Ovary (tissue), 9 donors: Measurements from ENCODE around the gene PCSK5. TPM values are rescaled to one million over a fixed set of nuclear protein-coding genes. Genes with fewer than 3 reads are reported as not detected.
"Not testable (repeated sequence)": the region's sequence is repeated elsewhere in the genome, so short reads cannot be mapped to it uniquely, and the experiment has no call there.

Experiments
- DNase-seq, 5 donors: peaks; one replicate each; pipeline ENCODE4 v3.0.0-alpha.2; 2019 to 2020
- H3K27ac ChIP-seq, 2 donors: fragments of 200-600 bp; one replicate each; pipeline versions ENCODE4 v1.5.1 to v1.8.0; 2019 to 2022
- H3K27me3 ChIP-seq: fragments of 200-600 bp; one replicate; pipeline ENCODE4 v1.8.0; 2022
- H3K36me3 ChIP-seq: fragments of 200-600 bp; sonication (generic); one replicate; pipeline ENCODE4 v1.5.1; 2019
- H3K4me1 ChIP-seq: one replicate; pipeline ENCODE4 v1.8.1; 2013; ENCODE audit warnings: mild to moderate bottlenecking, moderate library complexity; ENCODE audit not compliant: insufficient read depth
- H3K4me3 ChIP-seq: fragments of 200-600 bp; sonication (generic); one replicate; pipeline ENCODE4 v1.5.1; 2017
- H3K9me3 ChIP-seq, 2 donors: fragments of 200-600 bp in 1 of 2; sonication (generic) in 1 of 2; one replicate each; pipeline versions ENCODE4 v1.5.1 to v1.8.1; 2013 to 2019; ENCODE audit warnings: mild to moderate bottlenecking in 1 of 2, moderate library complexity in 1 of 2
- EP300 ChIP-seq: sonication (generic); formaldehyde crosslinking; IDR thresholded peaks from one replicate; pipeline ENCODE4 v1.6.1; 2017; ENCODE audit warnings: antibody characterized with exemption
- POLR2A ChIP-seq: fragments of 450-650 bp; IDR thresholded peaks from one replicate; pipeline ENCODE4 v1.6.1; 2017; ENCODE audit warnings: antibody characterized with exemption, mild to moderate bottlenecking, moderate library complexity
- WGBS, 3 donors: extraction: QIAGEN DNeasy Blood & Tissue Kit in 1 of 3; methylation state at CpG; one replicate each; pipeline versions ENCODE4 v1.1.5 to v1.1.7; 2013 to 2017; 5-methylcytosine and 5-hydroxymethylcytosine counted together
- intact Hi-C, 4 donors: fragments of 100-400 bp; cut with DNase I; formaldehyde crosslinking; loops; one replicate each; pipeline versions ENCODE4 v1.11.0 to v1.15.1; 2022 to 2023
- polyA plus RNA-seq, 2 donors: library from polyadenylated mRNA; stranded (reverse); fragments of 200-250 nt in 1 of 2; fragments of 350-450 nt in 1 of 2; fragmentation: Illumina TruSeq in 1 of 2; extraction: RNeasy Lipid Tissue Mini Kit (QIAGEN cat#74804) in 1 of 2; gene quantifications; one replicate each; pipeline ENCODE4 v1.2.3, GENCODE V29; 2013 to 2014
- total RNA-seq, 7 donors: library from RNA; depleted of rRNA in 2 of 7; stranded (reverse); fragments of >200 nt in 2 of 7; fragmentation: NEBNext Ultra II Directional in 3 of 7; extraction: Animal tissue kit (Norgen Biotek cat#: 25700) in 3 of 7; gene quantifications; one replicate each; pipeline versions ENCODE4 v1.1.0 to v1.2.4, GENCODE V29; 2016 to 2023
- TF ChIP-seq, protein P1 (sequence below), 3 donors: fragments of 450-650 bp in 2 of 3; fragments of 200-600 bp in 1 of 3; IDR thresholded peaks; one replicate each; pipeline versions ENCODE4 v1.5.1 to v1.8.0; 2016 to 2022; ENCODE audit warnings: antibody characterized with exemption in 3 of 3, mild to moderate bottlenecking in 1 of 3
- donor health status: DM: no; HTN: no; CAD: no; lungs with moderate emphysema.
- donor health status: DM: no; HTN: no; CAD: no.
- donor health status: Bipolar disorder and iron deficiency.
- donor health status: DM: yes; HTN: yes; CAD: no.
- donor health status: DM: no; HTN: no; CAD: no.
- donor health status: DM: yes; HTN: yes; CAD: no.

PCSK5 gene
- total and polyA plus RNA-seq, 9 donors = 12.7 to 41.8 (median 28.3) TPM

DNA sequence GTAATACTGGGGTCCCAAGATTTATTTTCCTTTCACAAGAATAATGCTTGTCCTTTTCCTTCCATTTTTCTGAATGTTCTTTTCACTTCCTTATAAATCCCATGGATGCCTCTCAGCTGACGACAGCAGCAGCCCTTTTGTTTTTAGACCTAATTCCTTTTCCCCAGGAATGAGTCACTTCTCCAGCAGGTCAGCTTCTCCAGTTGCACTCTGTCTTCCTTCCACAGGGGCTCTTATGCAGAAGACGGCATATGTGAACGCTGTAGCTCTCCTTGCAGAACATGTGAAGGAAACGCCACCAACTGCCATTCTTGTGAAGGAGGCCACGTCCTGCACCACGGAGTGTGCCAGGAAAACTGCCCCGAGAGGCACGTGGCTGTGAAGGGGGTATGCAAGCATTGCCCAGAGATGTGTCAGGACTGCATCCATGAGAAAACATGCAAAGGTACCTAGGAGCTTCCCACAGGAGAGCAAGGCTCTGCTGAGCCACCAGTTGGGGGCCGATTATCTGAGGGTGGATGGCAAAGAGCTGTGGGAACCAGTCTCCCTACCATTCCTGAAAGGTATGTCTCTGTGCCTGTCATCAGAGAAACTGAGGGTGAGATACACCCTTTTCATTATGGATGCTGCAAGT, 430.8 kb downstream of the PCSK5 start:
- 74% methylated on average over 9 of the region's 9 CpGs for WGBS, 3 donors

DNA sequence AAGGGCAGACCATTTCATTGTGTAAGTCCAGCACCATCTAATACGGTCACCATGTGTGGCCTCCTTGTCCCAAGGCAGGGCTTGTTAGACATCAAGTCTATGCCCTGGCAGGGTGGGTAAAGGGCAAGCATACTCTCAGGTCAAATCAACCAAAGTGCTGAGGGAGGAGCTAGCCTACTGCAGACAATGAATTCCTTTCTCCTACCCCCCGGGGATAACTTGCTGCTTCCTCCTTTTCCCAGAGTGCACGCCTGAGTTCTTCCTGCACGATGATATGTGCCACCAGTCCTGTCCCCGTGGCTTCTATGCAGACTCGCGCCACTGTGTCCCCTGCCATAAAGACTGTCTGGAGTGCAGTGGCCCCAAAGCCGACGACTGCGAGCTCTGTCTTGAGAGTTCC, 432.3 kb downstream of the PCSK5 start:
- WGBS, 3 donors = 80 to 87% (median 82%) methylated on average over 10 of the region's 10 CpGs
- no peaks in the 10 kb centered on the region for H3K4me1 ChIP-seq
- no peak for DNase-seq
- intact Hi-C loops = no loop called here
- H3K36me3 ChIP-seq = no peaks in the 10 kb centered on the region
- H3K4me3 ChIP-seq = no peak overlapping the region
- TF ChIP-seq EP300 (no peak), POLR2A (no peak)
- TF ChIP-seq, protein P1, sequence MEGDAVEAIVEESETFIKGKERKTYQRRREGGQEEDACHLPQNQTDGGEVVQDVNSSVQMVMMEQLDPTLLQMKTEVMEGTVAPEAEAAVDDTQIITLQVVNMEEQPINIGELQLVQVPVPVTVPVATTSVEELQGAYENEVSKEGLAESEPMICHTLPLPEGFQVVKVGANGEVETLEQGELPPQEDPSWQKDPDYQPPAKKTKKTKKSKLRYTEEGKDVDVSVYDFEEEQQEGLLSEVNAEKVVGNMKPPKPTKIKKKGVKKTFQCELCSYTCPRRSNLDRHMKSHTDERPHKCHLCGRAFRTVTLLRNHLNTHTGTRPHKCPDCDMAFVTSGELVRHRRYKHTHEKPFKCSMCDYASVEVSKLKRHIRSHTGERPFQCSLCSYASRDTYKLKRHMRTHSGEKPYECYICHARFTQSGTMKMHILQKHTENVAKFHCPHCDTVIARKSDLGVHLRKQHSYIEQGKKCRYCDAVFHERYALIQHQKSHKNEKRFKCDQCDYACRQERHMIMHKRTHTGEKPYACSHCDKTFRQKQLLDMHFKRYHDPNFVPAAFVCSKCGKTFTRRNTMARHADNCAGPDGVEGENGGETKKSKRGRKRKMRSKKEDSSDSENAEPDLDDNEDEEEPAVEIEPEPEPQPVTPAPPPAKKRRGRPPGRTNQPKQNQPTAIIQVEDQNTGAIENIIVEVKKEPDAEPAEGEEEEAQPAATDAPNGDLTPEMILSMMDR (IDR thresholded peaks at IDR 0.05) = no peak
- H3K27ac ChIP-seq = no peak overlapping the region
- no peaks in the 10 kb centered on the region for H3K27me3 ChIP-seq
- H3K9me3 ChIP-seq = no peaks in the 10 kb centered on the region

More for the DNA sequence above, 430.8 kb downstream of the PCSK5 start:
- Histone ChIP-seq H3K27me3 (no peaks in the 10 kb centered on the region), H3K4me1 (no peaks in the 10 kb centered on the region), H3K27ac (no peak overlapping the region), H3K9me3 (no peaks in the 10 kb centered on the region), H3K4me3 (no peak overlapping the region), H3K36me3 (no peaks in the 10 kb centered on the region)
- TF ChIP-seq, protein P1 (IDR thresholded peaks at IDR 0.05) = no peak
- TF ChIP-seq EP300 (no peak), POLR2A (no peak)
- DNase-seq = no peak
- intact Hi-C loops = no loop called here

DNA sequence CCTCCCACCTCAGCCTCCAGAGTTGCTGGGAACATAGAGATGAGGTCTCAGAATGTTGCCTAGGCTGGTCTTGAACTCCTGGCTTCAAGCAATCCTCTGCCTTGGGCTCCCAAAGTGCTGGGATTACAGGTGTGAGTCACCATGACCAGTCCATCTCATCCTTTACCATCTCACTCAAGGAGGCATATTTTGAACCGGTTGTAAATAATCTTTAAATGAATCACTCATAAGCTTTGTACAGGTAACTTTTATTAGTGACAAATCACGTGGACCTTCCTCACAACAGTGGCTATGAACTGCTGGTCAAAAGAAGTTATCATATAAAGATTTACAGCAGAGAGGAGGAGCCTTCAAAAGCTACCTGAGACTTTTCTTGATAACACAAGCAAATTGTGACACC, 433.0 kb downstream of the PCSK5 start:
- no peaks in the 10 kb centered on the region for H3K4me1 ChIP-seq
- no peak for TF ChIP-seq EP300
- TF ChIP-seq, protein P1 (IDR thresholded peaks at IDR 0.05) = no peak
- H3K36me3 ChIP-seq = no peaks in the 10 kb centered on the region
- DNase-seq = no peak
- H3K27me3 ChIP-seq = no peaks in the 10 kb centered on the region
- no peaks in the 10 kb centered on the region for H3K9me3 ChIP-seq
- no peak overlapping the region for H3K27ac ChIP-seq
- H3K4me3 ChIP-seq = no peak overlapping the region
- WGBS, 3 donors = 75 to 87% (median 77%) methylated on average over 2 of the region's 2 CpGs
- intact Hi-C loops = no loop called here

DNA sequence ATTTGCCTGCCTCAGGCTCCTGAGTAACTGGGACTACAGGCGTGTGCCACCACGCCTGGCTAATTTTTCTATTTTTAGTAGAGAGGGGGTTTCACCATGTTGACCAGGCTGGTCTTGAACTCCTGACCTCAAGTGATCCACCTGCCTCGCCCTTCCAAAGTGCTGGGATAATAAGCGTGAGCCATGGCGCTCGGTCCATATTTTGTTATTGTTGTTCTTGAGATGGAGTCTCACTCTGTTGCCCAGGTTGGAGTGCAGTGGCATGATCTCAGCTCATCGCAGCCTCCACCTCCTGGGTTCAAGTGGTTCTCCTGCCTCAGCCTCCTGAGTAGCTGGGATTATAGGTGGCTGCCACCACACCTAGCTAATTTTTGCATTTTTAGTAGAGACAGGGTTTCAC, 433.6 kb downstream of the PCSK5 start:
- H3K4me3 ChIP-seq, DNase-seq, intact Hi-C loops, H3K4me1 ChIP-seq, H3K36me3 ChIP-seq, H3K9me3 ChIP-seq, H3K27me3 ChIP-seq, H3K27ac ChIP-seq: not testable (repeated sequence)
- WGBS, 3 donors = 92 to 97% (median 93%) methylated on average over 7 of the region's 7 CpGs

DNA sequence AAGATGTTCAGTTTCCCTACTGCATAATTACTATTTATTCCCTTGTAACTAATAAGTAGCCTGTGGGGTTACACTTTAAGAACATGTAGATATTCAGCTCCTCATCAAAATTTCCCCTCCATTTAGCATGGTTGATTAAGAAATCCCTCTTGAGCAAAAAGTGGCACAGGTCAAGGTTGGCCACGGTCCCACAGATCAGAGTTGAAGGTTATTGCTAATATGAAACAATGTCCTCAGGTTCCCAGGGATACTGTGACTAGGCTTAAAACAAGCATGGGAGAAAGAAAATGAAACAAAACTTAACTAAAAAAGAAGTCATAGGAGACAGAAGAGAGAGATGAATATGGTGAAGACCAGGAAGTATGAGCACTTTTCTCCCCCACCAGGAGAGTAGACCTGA, 439.6 kb downstream of the PCSK5 start:
- H3K9me3 ChIP-seq = no peaks in the 10 kb centered on the region
- no peaks in the 10 kb centered on the region for H3K27me3 ChIP-seq
- TF ChIP-seq POLR2A (no peak), EP300 (no peak)
- TF ChIP-seq, protein P1 (IDR thresholded peaks at IDR 0.05) = no peak
- 27 to 56% (median 43%) methylated on average over 1 of the region's 1 CpG for whole genome bisulfite sequencing, 3 donors
- H3K4me3 ChIP-seq = no peak overlapping the region
- no peak overlapping the region for H3K27ac ChIP-seq
- no peaks in the 10 kb centered on the region for H3K36me3 ChIP-seq
- DNase-seq = no peak
- no peaks in the 10 kb centered on the region for H3K4me1 ChIP-seq
- intact Hi-C loops = no loop called here
